IPS-15b (cell line): Measurements from ENCODE around the gene ZBED6.
"Not testable (repeated sequence)": the region's sequence is repeated elsewhere in the genome, so short reads cannot be mapped to it uniquely, and the experiment has no call there.

Experiments
- H3K27me3 ChIP-seq: one replicate; pipeline ENCODE4 v1.6.1; 2013; ENCODE audit warnings: low read length; ENCODE audit not compliant: control insufficient read depth, insufficient read depth
- H3K36me3 ChIP-seq: one replicate; pipeline ENCODE4 v1.6.1; 2013; ENCODE audit warnings: low read length; ENCODE audit not compliant: control insufficient read depth, insufficient read depth
- H3K4me1 ChIP-seq: one replicate; pipeline ENCODE4 v1.6.1; 2013; ENCODE audit warnings: mild to moderate bottlenecking, low read length; ENCODE audit not compliant: control insufficient read depth, insufficient read depth
- H3K4me3 ChIP-seq: one replicate; pipeline ENCODE4 v1.5.1; 2013; ENCODE audit warnings: low read depth, low read length
- H3K9ac ChIP-seq: one replicate; pipeline ENCODE4 v1.6.1; 2013; ENCODE audit warnings: low read depth, mild to moderate bottlenecking, low read length
- H3K9me3 ChIP-seq: one replicate; pipeline ENCODE4 v1.6.1; 2013; ENCODE audit warnings: mild to moderate bottlenecking, low read length; ENCODE audit not compliant: control insufficient read depth, insufficient read depth

ZBED6 gene

DNA sequence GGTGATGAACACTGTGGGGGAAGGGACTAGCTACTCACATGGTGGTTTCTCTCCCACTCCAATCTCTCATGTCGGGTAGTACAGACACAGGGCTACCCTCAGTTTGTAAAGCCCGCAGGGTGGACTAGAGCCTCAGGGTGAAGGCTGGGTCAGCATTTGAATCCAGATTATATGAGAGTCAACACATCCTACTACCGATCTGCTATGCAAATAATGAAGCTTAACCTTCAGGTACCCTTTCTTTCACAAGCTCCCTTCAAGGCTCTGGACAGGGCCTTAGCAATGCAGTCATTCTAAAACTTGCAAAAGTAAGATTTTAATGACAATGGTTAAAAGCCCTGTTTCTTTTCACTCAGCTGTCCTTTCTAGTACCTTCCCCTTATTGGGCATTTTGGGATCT, 5.5 kb upstream of the ZBED6 start:
- H3K4me3 ChIP-seq = no peak overlapping the region
- H3K4me1 ChIP-seq = peaks cover 11% of the 10 kb centered on the region
- no peaks in the 10 kb centered on the region for H3K27me3 ChIP-seq
- H3K9me3 ChIP-seq = peaks cover 4% of the 10 kb centered on the region
- H3K9ac ChIP-seq = no peak overlapping the region
- H3K36me3 ChIP-seq = no peaks in the 10 kb centered on the region

DNA sequence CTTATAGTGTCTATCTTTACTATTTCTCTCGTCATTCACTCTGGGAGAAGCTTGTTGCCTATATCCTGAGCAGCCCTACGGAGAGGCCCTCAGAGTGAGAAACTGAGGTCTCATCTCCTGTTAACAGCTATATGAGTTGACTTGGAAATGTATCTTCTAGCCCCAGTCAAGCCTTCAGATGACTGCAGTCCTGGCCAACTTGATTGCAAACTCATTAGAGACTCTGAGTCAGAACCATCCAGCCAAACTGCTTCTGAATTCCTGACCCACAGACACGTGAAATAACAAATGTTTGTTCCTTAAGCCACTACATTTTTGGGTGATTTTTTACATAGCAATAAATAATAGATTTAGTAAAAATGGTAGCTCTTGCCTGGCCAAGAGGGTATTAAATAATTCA, 3.9 kb upstream of the ZBED6 start:
- Histone ChIP-seq H3K9ac (no peak overlapping the region), H3K27me3 (no peaks in the 10 kb centered on the region), H3K36me3 (no peaks in the 10 kb centered on the region), H3K4me1 (peaks cover 13% of the 10 kb centered on the region), H3K4me3 (no peak overlapping the region), H3K9me3 (no peaks in the 10 kb centered on the region)

GRCh38 chr1:203792486-203792885, 2.9 kb upstream of the ZBED6 start:
- H3K36me3 ChIP-seq = no peaks in the 10 kb centered on the region
- H3K9ac ChIP-seq = no peak overlapping the region
- peaks cover 13% of the 10 kb centered on the region for H3K4me1 ChIP-seq
- H3K27me3 ChIP-seq = no peaks in the 10 kb centered on the region
- no peak overlapping the region for H3K4me3 ChIP-seq
- H3K9me3 ChIP-seq = no peaks in the 10 kb centered on the region

DNA sequence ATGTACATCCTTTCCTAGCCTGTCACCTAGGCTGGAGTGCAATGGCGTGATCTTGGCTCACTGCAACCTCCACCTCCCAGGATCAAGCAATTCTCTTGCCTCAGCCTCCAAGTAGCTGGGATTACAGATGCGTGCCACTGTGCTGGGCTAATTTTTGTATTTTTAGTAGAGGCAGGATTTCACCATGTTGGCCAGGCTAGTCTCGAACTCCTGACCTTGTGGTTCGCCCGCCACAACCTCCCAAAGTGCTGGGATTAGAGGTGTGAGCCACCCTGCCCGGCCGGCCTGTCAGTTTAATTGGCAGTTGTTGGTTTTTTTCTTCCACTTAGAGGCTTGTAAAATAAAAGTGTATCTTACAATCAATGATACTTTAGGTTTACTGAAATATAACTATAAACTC, 1.9 kb upstream of the ZBED6 start:
- H3K9ac ChIP-seq, H3K27me3 ChIP-seq, H3K4me3 ChIP-seq, H3K9me3 ChIP-seq, H3K36me3 ChIP-seq: not testable (repeated sequence)
- peaks cover 13% of the 10 kb centered on the region for H3K4me1 ChIP-seq

- Histone ChIP-seq H3K9ac (no peak overlapping the region), H3K4me1 (peaks cover 9% of the 10 kb centered on the region), H3K4me3 (peak overlapping the region; percentile 71), H3K27me3 (no peaks in the 10 kb centered on the region), H3K9me3 (no peaks in the 10 kb centered on the region), H3K36me3 (peaks cover 11% of the 10 kb centered on the region)
These were observed 521 bp upstream of the ZBED6 start for GRCh38 chr1:203794764-203795440.

DNA sequence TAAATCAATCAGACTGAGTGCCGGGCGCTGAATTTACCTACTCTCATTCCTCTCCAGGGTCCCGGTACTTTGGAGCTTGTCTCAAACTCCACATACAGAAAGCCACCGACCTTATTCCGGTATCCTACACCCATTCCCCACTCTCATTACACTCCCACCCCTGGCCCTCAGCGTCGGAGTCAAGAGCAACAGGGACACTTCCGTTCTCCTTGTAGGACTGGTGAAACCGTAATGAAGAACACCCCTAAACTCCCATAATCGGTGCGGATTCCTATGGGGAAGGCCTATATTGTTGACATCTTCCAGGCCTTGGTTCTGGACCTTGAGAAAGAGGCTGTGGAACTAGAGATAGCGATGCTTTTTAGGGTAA, 798 bp downstream of the ZBED6 start:
- Histone ChIP-seq H3K4me3 (peak overlapping the region; percentile 71), H3K9me3 (no peaks in the 10 kb centered on the region), H3K36me3 (peaks cover 11% of the 10 kb centered on the region), H3K9ac (peak overlapping the region; percentile 98), H3K27me3 (no peaks in the 10 kb centered on the region), H3K4me1 (peaks cover 9% of the 10 kb centered on the region)

- Histone ChIP-seq H3K9me3 (no peaks in the 10 kb centered on the region), H3K27me3 (no peaks in the 10 kb centered on the region), H3K36me3 (peaks cover 11% of the 10 kb centered on the region), H3K4me1 (peaks cover 9% of the 10 kb centered on the region), H3K9ac (no peak overlapping the region), H3K4me3 (peak overlapping the region; percentile 71)
These were observed 1.8 kb downstream of the ZBED6 start for GRCh38 chr1:203797216-203797615.

GRCh38 chr1:203797948-203798655, 2.7 kb downstream of the ZBED6 start:
- H3K27me3 ChIP-seq = no peaks in the 10 kb centered on the region
- H3K36me3 ChIP-seq = peaks cover 14% of the 10 kb centered on the region
- H3K9ac ChIP-seq = no peak overlapping the region
- no peak overlapping the region for H3K4me3 ChIP-seq
- H3K4me1 ChIP-seq = peaks cover 9% of the 10 kb centered on the region
- no peaks in the 10 kb centered on the region for H3K9me3 ChIP-seq

- no peaks in the 10 kb centered on the region for H3K27me3 ChIP-seq
- H3K4me1 ChIP-seq = peaks cover 9% of the 10 kb centered on the region
- no peak overlapping the region for H3K4me3 ChIP-seq
- H3K9me3 ChIP-seq = no peaks in the 10 kb centered on the region
- no peak overlapping the region for H3K9ac ChIP-seq
- H3K36me3 ChIP-seq = peaks cover 19% of the 10 kb centered on the region
These were observed 3.7 kb downstream of the ZBED6 start for GRCh38 chr1:203799157-203799556.

DNA sequence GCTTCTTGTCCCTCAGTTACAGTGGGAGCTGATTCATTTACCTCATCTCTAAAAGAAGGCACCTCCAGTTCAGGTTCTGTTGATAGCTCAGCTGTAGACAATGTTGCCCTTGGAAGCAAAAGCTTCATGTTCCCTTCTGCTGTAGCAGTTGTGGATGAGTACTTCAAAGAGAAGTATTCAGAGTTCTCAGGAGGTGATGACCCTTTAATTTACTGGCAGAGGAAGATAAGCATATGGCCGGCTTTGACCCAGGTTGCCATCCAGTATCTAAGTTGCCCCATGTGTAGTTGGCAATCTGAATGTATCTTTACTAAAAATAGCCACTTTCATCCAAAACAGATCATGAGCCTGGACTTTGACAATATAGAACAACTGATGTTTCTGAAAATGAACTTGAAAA, 4.5 kb downstream of the ZBED6 start:
- no peak overlapping the region for H3K9ac ChIP-seq
- H3K36me3 ChIP-seq = peaks cover 19% of the 10 kb centered on the region
- peaks cover 7% of the 10 kb centered on the region for H3K4me1 ChIP-seq
- H3K27me3 ChIP-seq = no peaks in the 10 kb centered on the region
- no peaks in the 10 kb centered on the region for H3K9me3 ChIP-seq
- no peak overlapping the region for H3K4me3 ChIP-seq

- H3K27me3 ChIP-seq = no peaks in the 10 kb centered on the region
- H3K4me3 ChIP-seq = no peak overlapping the region
- H3K36me3 ChIP-seq = peaks cover 13% of the 10 kb centered on the region
- H3K9me3 ChIP-seq = no peaks in the 10 kb centered on the region
- H3K4me1 ChIP-seq = no peaks in the 10 kb centered on the region
- no peak overlapping the region for H3K9ac ChIP-seq
These were observed 10.3 kb downstream of the ZBED6 start for GRCh38 chr1:203805689-203806088.

DNA sequence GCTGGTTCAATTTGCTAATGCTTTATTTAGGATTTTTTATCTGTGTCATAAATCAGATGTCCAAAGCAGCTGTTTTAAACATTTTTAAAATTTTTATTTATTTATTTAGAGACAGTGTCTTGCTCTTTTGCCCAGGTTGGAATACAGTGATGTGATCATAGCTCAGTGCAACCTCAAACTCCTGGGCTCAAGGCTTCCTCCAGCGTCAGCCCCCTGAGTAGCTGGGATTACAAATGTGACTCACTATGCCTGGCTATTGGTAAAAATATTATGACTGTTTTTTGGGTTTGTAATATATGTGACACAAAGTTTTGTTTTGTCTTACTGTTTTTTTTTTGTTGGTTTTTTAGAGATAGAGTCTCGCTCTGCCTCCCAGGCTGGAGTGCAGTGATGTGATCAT, 11.8 kb downstream of the ZBED6 start:
- Histone ChIP-seq H3K9ac (no peak overlapping the region), H3K9me3 (no peaks in the 10 kb centered on the region), H3K27me3 (no peaks in the 10 kb centered on the region), H3K36me3 (peaks cover 13% of the 10 kb centered on the region), H3K4me3 (no peak overlapping the region), H3K4me1 (no peaks in the 10 kb centered on the region)
